Measurements from ENCODE around the gene GALNT18. TPM values are rescaled to one million over a fixed set of nuclear protein-coding genes. Genes with fewer than 3 reads are reported as not detected.

The GALNT18 gene
- 0.86 and 1.1 TPM in 2 replicates for total RNA-seq

GRCh38 chr11:11621573-11622339, at the start of gene GALNT18:
Gene GALNT18 (minus strand): TSS chr11:11622005.

GRCh38 chr11:11352878-11353277, 268.9 kb downstream of the GALNT18 start, which contains the start of gene CSNK2A3:
Gene CSNK2A3 (minus strand): TSS chr11:11353250. CDS start chr11:11353119, 131 bp downstream.

Other genes starting within 250 kb of the GALNT18 start
- 26.8 and 40.9 TPM in 2 replicates for gene USP47, start 220.0 kb upstream of the GALNT18 start, total RNA-seq